Stimulated activated memory B cell treated with anti-CD40 and anti-IgM and Interleukin-4, amounts not matched to agents 10 μg/mL and 1 μg/mL and 100 μg/mL, for 72 hours (primary cell): ENCODE results near the gene ADI1.

Experiments used
- ATAC-seq: fragments of 150-1000 bp; cut with Tn5 transposase; 2 replicates; pipeline ENCODE4 v1.10.0; 2021
- H3K27ac Mint-ChIP-seq: one replicate; pipeline ENCODE4 v1.8.0; 2022; ENCODE audit warnings: mild to moderate bottlenecking, mixed read lengths
- H3K27me3 Mint-ChIP-seq: one replicate; pipeline ENCODE4 v1.8.0; 2022; ENCODE audit warnings: mixed read lengths
- H3K36me3 Mint-ChIP-seq: one replicate; pipeline ENCODE4 v1.8.0; 2022; ENCODE audit warnings: mixed read lengths
- H3K4me1 Mint-ChIP-seq: one replicate; pipeline ENCODE4 v1.8.0; 2022; ENCODE audit warnings: mixed read lengths
- H3K4me3 Mint-ChIP-seq: one replicate; pipeline ENCODE4 v1.8.0; 2022; ENCODE audit warnings: mild to moderate bottlenecking, moderate library complexity, mixed read lengths
- H3K9me3 Mint-ChIP-seq: one replicate; pipeline ENCODE4 v1.8.0; 2022; ENCODE audit warnings: mixed read lengths

Gene ADI1

GRCh38 chr2:3519255-3520205 is at the start of gene ADI1:
Gene ADI1 (minus strand): TSS chr2:3519531. CDS start chr2:3519487, 44 bp downstream.
- ATAC-seq: peak; percentile 88
- H3K4me3 Mint-ChIP-seq: peak within 1 kb of the TSS; percentile 92
- H3K9me3 Mint-ChIP-seq: peaks cover 6% of the 10 kb centered on the region
- peaks cover 39% of the 10 kb centered on the region for H3K4me1 Mint-ChIP-seq
- H3K36me3 Mint-ChIP-seq: peaks cover 10% of the 10 kb centered on the region
- peak within 1 kb of the TSS; percentile 86 for H3K27ac Mint-ChIP-seq
- no peaks in the 10 kb centered on the region for H3K27me3 Mint-ChIP-seq

- Mint-ChIP-seq H3K27me3 (no peaks in the 10 kb centered on the region), H3K4me1 (peaks cover 43% of the 10 kb centered on the region), H3K27ac (no peak overlapping the region), H3K4me3 (no peak overlapping the region), H3K9me3 (no peaks in the 10 kb centered on the region), H3K36me3 (peaks cover 10% of the 10 kb centered on the region)
- no peak for ATAC-seq
These were observed 47.5 kb upstream of the ADI1 start for GRCh38 chr2:3566806-3567205.

GRCh38 chr2:3565117-3565516 is 45.8 kb upstream of the ADI1 start:
- H3K27ac Mint-ChIP-seq: peak overlapping the region; percentile 99
- no peak overlapping the region for H3K4me3 Mint-ChIP-seq
- H3K36me3 Mint-ChIP-seq: peaks cover 16% of the 10 kb centered on the region
- ATAC-seq: no peak
- H3K4me1 Mint-ChIP-seq: peaks cover 48% of the 10 kb centered on the region
- H3K27me3 Mint-ChIP-seq: no peaks in the 10 kb centered on the region
- no peaks in the 10 kb centered on the region for H3K9me3 Mint-ChIP-seq

GRCh38 chr2:3563521-3563976 is 44.2 kb upstream of the ADI1 start:
- Mint-ChIP-seq H3K27me3 (no peaks in the 10 kb centered on the region), H3K4me1 (peaks cover 55% of the 10 kb centered on the region), H3K27ac (peak overlapping the region; percentile 99), H3K9me3 (no peaks in the 10 kb centered on the region), H3K36me3 (peaks cover 22% of the 10 kb centered on the region), H3K4me3 (peak overlapping the region; percentile 77)
- peak; percentile 77 for ATAC-seq

GRCh38 chr2:3558205-3559014 is 39.1 kb upstream of the ADI1 start, which contains the start of gene RNASEH1:
Gene RNASEH1 (minus strand): TSS chr2:3558333. CDS start chr2:3558260, 73 bp downstream.
- H3K4me1 Mint-ChIP-seq: peaks cover 41% of the 10 kb centered on the region
- no peaks in the 10 kb centered on the region for H3K27me3 Mint-ChIP-seq
- peaks cover 48% of the 10 kb centered on the region for H3K36me3 Mint-ChIP-seq
- peak within 1 kb of the TSS; percentile 87 for H3K4me3 Mint-ChIP-seq
- H3K27ac Mint-ChIP-seq: peak within 1 kb of the TSS; percentile 94
- peak; percentile 99 for ATAC-seq
- no peaks in the 10 kb centered on the region for H3K9me3 Mint-ChIP-seq

GRCh38 chr2:3557639-3558204 is 38.4 kb upstream of the ADI1 start:
- H3K9me3 Mint-ChIP-seq: no peaks in the 10 kb centered on the region
- ATAC-seq: peak; percentile 44
- H3K4me3 Mint-ChIP-seq: peak overlapping the region; percentile 87
- H3K27me3 Mint-ChIP-seq: no peaks in the 10 kb centered on the region
- peaks cover 34% of the 10 kb centered on the region for H3K4me1 Mint-ChIP-seq
- peaks cover 47% of the 10 kb centered on the region for H3K36me3 Mint-ChIP-seq
- H3K27ac Mint-ChIP-seq: peak overlapping the region; percentile 94

GRCh38 chr2:3553946-3554345 is 34.6 kb upstream of the ADI1 start:
- peaks cover 50% of the 10 kb centered on the region for H3K36me3 Mint-ChIP-seq
- H3K27ac Mint-ChIP-seq: no peak overlapping the region
- H3K4me1 Mint-ChIP-seq: peaks cover 9% of the 10 kb centered on the region
- H3K4me3 Mint-ChIP-seq: no peak overlapping the region
- no peak for ATAC-seq
- no peaks in the 10 kb centered on the region for H3K27me3 Mint-ChIP-seq
- no peaks in the 10 kb centered on the region for H3K9me3 Mint-ChIP-seq

GRCh38 chr2:3547915-3548314 is 28.6 kb upstream of the ADI1 start:
- H3K36me3 Mint-ChIP-seq: peaks cover 71% of the 10 kb centered on the region

GRCh38 chr2:3545788-3546478 is 26.6 kb upstream of the ADI1 start:
- Mint-ChIP-seq H3K27me3 (no peaks in the 10 kb centered on the region), H3K9me3 (no peaks in the 10 kb centered on the region), H3K4me3 (no peak overlapping the region), H3K36me3 (peaks cover 82% of the 10 kb centered on the region), H3K4me1 (no peaks in the 10 kb centered on the region), H3K27ac (no peak overlapping the region)
- no peak for ATAC-seq

More at GRCh38 chr2:3547915-3548314, 28.6 kb upstream of the ADI1 start:
- Mint-ChIP-seq H3K9me3 (no peaks in the 10 kb centered on the region), H3K4me1 (no peaks in the 10 kb centered on the region), H3K27ac (no peak overlapping the region), H3K27me3 (no peaks in the 10 kb centered on the region), H3K4me3 (no peak overlapping the region)
- no peak for ATAC-seq

- H3K9me3 Mint-ChIP-seq: no peaks in the 10 kb centered on the region
- no peaks in the 10 kb centered on the region for H3K4me1 Mint-ChIP-seq
- no peak overlapping the region for H3K27ac Mint-ChIP-seq
- H3K4me3 Mint-ChIP-seq: no peak overlapping the region
- no peaks in the 10 kb centered on the region for H3K27me3 Mint-ChIP-seq
- peaks cover 68% of the 10 kb centered on the region for H3K36me3 Mint-ChIP-seq
- ATAC-seq: no peak
These were observed 23.8 kb upstream of the ADI1 start for GRCh38 chr2:3543023-3543683.

- Mint-ChIP-seq H3K4me3 (no peak overlapping the region), H3K9me3 (no peaks in the 10 kb centered on the region), H3K36me3 (peaks cover 58% of the 10 kb centered on the region), H3K27ac (no peak overlapping the region), H3K27me3 (no peaks in the 10 kb centered on the region), H3K4me1 (no peaks in the 10 kb centered on the region)
- no peak for ATAC-seq
These were observed 22.8 kb upstream of the ADI1 start for GRCh38 chr2:3542107-3542506.

- peaks cover 17% of the 10 kb centered on the region for H3K4me1 Mint-ChIP-seq
- no peaks in the 10 kb centered on the region for H3K9me3 Mint-ChIP-seq
- ATAC-seq: no peak
- no peak overlapping the region for H3K27ac Mint-ChIP-seq
- H3K27me3 Mint-ChIP-seq: no peaks in the 10 kb centered on the region
- H3K36me3 Mint-ChIP-seq: peaks cover 44% of the 10 kb centered on the region
- H3K4me3 Mint-ChIP-seq: no peak overlapping the region
These were observed 20.5 kb upstream of the ADI1 start for GRCh38 chr2:3539836-3540235.

- ATAC-seq: peak; percentile 66
- H3K27me3 Mint-ChIP-seq: no peaks in the 10 kb centered on the region
- peak overlapping the region; percentile 68 for H3K4me3 Mint-ChIP-seq
- peak overlapping the region; percentile 81 for H3K27ac Mint-ChIP-seq
- H3K9me3 Mint-ChIP-seq: no peaks in the 10 kb centered on the region
- H3K4me1 Mint-ChIP-seq: peaks cover 17% of the 10 kb centered on the region
- peaks cover 32% of the 10 kb centered on the region for H3K36me3 Mint-ChIP-seq
These were observed 17.6 kb upstream of the ADI1 start for GRCh38 chr2:3536682-3537632.
